Medulla oblongata (tissue), 1 donor: ENCODE results near the gene POU6F2.
"Not testable (repeated sequence)": the region's sequence is repeated elsewhere in the genome, so short reads cannot be mapped to it uniquely, and the experiment has no call there.

Experiments
- DNase-seq: peaks from one replicate; pipeline ENCODE4 v3.0.0-alpha.2; 2015; ENCODE audit errors: extremely low spot score

Gene POU6F2

DNA sequence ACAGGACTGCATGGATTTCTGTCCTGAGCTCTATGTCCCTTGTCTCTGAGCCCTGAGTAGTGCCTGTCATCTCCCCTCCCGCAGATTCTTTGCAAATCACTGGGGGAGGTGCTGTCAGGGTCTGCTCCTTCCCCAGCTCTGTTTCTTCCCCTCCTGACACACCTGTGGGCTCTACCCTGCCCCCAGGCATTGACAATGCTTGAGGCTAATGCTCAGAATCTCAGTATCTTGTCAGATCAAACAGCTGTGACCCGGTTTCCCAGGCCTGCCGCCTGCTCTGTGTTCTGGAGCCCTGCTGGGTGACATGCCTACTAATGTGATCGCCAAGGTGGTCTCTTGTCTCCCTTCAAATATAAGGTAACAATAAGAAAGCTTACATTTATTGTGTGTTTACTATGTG, 209.0 kb downstream of the POU6F2 start:
- DNase-seq = no peak

GRCh38 chr7:39187130-39187529, 209.4 kb downstream of the POU6F2 start:
- no peak for DNase-seq

- no peak for DNase-seq
Observed at GRCh38 chr7:39192476-39192875, 214.8 kb downstream of the POU6F2 start.

DNA sequence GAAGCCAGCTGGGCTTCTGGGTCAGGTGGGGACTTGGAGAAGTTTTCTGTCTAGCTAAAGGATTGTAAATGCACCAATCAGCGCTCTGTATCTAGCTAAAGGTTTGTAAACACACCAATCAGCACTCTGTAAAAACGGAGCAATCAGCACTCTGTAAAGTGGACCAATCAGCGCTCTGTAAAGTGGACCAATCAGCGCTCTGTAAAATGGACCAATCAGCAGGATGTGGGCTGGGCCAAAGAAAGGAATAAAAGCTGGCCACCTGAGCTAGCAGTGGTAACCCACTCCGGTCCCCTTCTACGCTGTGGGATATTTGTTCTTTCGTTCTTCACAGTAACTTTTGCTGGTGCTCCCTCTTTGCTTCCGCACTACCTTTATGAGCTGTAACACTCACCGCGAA, 216.7 kb downstream of the POU6F2 start:
- DNase-seq = not testable (repeated sequence)

GRCh38 chr7:39195967-39196366, 218.3 kb downstream of the POU6F2 start:
- DNase-seq = no peak

DNA sequence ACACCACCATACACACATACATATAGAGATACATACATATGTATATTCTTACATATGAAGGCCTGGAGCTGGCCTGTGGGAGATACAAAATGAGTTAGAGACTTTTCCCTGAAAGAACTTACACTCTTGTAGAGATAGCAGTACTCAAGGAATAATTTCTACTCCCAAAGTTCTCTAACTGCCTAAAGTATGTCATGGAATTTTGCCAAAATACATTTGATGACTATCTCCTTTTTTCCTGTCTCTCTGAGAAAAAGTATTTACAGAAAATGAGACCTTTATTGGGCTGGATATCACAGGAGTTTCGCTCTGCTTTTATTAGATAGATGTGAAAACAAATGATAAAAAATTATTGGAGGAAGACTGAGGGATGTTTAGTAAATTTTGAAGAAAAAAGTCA, 220.1 kb downstream of the POU6F2 start:
- DNase-seq = no peak

GRCh38 chr7:39198556-39198955, 220.8 kb downstream of the POU6F2 start:
- DNase-seq = no peak

GRCh38 chr7:39199006-39199405, 221.3 kb downstream of the POU6F2 start:
- DNase-seq = no peak

DNA sequence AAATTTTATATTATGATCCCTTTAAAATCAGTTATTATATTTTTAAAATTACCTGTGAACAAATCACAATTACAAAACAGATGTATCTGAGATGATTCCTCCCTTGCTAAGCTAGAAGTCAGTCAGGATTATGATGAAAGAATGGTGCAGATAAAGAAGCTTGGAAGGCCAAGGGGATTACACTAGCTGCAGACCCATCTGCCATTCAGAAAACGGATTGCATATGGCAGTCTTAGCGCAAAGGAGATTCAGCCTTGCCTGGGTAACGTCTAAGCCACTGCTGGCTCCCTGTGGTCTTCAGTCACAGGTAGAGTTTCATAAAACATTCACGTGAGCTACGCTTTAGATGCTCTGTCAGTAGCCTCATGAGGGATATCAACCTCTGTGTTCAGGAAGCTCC, 222.2 kb downstream of the POU6F2 start:
- no peak for DNase-seq

DNA sequence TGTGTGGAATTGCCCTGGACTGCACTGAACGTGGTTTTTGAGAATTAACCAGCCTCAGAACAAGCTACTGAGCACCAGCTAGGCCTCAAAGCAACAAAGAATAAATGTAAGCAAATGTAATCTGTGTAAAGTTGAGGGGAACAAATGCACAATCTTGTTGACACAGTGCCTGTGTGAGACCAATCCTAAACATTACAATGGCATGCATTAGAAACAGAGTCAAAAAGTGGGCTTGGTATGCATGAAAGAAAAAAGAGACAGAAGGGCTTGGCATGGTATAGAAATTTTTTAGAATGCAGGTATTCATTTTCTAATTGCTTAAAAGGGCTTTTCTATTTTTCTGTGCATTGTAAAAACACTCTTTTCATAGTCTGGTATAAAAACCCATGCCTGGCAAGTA, 224.3 kb downstream of the POU6F2 start:
- DNase-seq = no peak

GRCh38 chr7:39210362-39210761, 232.7 kb downstream of the POU6F2 start:
- no peak for DNase-seq

DNA sequence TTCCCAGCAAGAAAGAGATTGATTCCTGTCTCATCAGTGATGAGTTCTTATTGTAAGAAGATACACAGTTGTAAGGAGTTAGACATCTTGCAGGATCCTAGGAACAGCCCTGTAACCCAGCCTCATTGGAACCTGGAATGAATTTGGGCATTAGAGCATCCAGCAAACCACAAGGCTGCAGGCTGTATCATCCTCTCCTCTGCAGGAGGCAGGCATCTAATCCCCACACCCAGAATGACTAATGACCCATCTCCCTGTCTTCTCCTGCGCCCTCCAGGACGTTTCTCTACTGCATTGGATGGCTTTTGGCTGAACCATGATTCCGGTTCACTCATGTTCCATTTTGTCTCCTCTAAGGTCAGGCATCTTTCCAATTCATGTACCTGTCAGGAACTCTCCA, 233.9 kb downstream of the POU6F2 start:
- no peak for DNase-seq

DNA sequence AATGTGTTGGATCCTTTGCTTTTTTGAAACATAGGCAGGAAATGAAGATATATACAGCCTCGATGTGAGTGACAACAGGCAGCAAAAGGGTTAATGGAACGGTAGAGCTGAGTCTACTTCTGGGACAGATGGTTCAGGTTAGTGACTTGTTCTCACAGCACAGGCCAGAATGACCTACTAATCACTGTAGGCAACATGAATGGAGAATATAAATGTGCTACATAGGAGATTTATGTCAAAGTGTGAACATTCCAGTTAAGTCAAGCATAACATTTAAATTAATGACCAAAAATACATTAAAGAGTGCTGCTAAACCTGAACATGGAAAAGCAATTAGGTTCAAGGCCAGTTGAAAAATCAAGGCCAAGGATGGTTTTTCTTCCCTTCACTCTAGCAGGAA, 235.2 kb downstream of the POU6F2 start:
- no peak for DNase-seq

- DNase-seq = no peak
Observed at GRCh38 chr7:39217783-39218182, 240.1 kb downstream of the POU6F2 start.

DNA sequence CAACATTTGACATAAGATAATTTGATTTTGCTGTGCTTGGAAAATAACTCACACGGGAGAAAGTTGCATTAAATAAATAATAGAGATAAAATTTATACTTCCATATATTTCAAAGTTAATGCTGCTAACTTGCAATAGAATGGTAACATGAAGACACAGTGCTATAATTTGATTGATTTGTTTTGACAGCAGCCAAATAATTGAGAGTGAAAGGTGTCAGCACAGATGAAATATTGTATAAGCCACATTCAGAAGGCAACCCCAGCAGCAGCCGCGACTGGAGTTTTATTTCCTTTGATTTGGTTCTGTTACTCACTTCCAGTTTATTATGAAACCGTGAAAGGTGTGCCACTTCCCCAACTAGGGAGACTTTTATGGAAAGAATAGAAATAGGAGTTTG, 242.2 kb downstream of the POU6F2 start:
- no peak for DNase-seq

- no peak for DNase-seq
Observed at GRCh38 chr7:39221901-39222300, 244.2 kb downstream of the POU6F2 start.

DNA sequence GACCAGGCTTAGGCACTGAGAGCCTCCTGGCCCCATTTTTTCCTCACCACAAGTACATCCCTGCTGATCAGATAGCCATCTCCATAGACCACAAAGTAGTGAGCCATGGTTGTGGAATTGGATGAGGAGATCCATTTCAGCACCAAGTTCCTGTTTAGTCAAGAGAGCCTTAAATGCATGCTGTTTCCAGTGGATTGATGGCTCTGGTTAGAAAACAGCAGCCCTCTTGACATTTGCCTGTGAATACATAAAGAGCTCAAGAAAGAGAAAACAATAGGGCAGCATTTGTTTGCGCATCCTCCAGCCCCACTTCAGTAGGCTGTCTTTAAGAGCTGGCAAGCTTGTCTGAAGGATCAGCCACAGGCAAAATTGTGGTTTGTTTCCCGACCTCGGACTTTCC, 251.2 kb downstream of the POU6F2 start:
- no peak for DNase-seq

DNA sequence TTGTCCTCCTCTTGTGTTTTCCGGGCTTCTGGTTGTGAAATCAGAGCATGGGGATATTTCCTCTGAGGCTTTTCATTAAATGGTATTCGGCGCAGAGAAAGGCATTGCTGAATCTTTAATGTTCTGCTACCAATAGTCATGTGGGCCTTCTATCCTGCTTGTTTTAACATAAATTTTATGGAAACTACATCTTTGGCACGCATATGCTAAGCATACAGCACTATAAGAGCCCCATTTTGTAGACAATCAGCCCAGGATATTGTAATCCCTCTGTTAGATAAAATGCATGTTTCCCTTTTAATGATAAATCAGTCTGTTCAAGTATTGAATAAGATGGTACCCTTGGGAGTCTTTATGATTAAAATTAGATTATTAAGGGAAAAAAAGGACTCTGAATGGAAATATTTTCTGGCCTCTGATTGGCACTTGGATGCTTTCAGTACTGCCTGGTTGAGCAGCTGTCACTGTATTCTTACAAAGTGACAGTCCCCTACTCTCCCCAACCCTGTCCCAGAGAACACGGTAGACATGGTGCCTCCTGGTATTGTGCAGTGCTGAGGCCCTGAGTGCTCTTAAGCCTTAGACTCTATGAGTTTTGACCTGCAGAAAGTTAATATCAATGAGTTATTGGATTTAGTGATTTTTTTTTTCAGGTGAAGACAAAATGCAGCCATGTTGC, 256.3 kb downstream of the POU6F2 start:
- no peak for DNase-seq

- no peak for DNase-seq
Observed at GRCh38 chr7:39238234-39238869, 260.6 kb downstream of the POU6F2 start.

GRCh38 chr7:39240864-39241263, 263.2 kb downstream of the POU6F2 start:
- DNase-seq = no peak

- DNase-seq = no peak
Observed at GRCh38 chr7:39247576-39247975, 269.9 kb downstream of the POU6F2 start.

DNA sequence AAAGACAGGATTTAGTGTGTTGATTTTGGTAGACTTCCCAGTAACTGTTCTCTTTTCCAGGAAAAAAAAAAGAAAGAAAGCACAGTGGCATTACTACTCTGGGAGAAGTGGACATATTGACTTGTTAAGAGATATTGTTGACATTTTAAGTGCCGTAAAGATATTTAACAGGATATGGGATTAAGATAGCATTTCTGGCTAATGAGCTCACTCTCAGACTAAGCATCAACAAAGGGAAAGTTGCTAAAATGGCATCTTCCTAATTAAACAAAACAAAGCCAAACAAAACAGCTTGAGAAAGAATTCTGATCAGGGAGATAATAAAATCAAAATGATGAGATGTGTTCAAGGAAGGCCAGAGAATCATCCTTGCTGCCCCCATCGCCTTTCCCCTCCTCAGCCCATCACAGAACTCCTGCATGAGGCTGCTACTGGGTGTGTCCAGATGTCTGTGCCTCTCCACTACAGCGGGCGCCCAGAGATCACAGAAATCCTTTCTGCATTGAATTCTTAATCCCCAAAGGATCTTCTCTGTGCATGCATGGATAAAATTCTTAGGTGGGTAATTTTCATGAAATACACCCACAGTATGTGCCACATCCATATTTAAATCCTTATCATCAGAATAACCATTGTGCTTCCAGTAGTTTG, 270.5 kb downstream of the POU6F2 start:
- no peak for DNase-seq

DNA sequence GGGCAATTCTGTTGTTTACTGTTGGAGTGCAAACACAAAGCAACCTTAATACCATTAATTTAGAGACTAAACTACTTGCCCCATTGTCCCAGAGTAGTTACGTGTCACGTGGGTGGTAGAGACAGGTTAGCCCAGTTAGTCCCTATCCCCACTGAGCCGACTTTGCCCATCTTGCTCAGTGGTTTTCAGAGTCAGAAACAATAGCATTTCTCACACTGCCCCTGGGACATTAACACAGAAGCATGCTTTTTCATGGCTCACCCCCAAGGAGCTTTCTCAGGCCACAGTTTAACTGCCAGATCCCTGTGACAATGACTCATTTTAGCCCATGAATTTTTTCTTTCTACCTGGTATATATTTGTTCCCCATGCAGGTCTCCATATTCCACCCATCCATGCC, 271.0 kb downstream of the POU6F2 start:
- no peak for DNase-seq
